H9 (cell line): ENCODE data around the gene DEUP1. TPM values are rescaled to one million over a fixed set of nuclear protein-coding genes. Genes with fewer than 3 reads are reported as not detected.

ENCODE experiments used
- DNase-seq: peaks from one replicate; pipeline ENCODE4 v3.0.0-alpha.2; 2017
- H2AFZ ChIP-seq: one replicate; pipeline ENCODE4 v1.6.1; 2013; ENCODE audit warnings: mild to moderate bottlenecking, low read length, control low read depth, moderate library complexity
- H2AK5ac ChIP-seq: 2 replicates; pipeline ENCODE4 v1.6.1; 2013; ENCODE audit warnings: low read length, control low read depth, mixed read lengths; ENCODE audit not compliant: insufficient read length
- H2BK120ac ChIP-seq: one replicate; pipeline ENCODE4 v1.6.1; 2013; ENCODE audit warnings: low read depth, mild to moderate bottlenecking, low read length, control low read depth, inconsistent platforms; ENCODE audit not compliant: poor library complexity, severe bottlenecking
- H2BK12ac ChIP-seq: 2 replicates; pipeline ENCODE4 v1.6.1; 2013; ENCODE audit warnings: low read length, control low read depth, mixed read lengths, low read depth; ENCODE audit not compliant: insufficient read length
- H2BK15ac ChIP-seq: 2 replicates; pipeline ENCODE4 v1.6.1; 2013; ENCODE audit warnings: low read depth, low read length, control low read depth
- H2BK20ac ChIP-seq: one replicate; pipeline ENCODE4 v1.6.1; 2013; ENCODE audit warnings: low read depth, mild to moderate bottlenecking, low read length, control low read depth, inconsistent platforms; ENCODE audit not compliant: poor library complexity, severe bottlenecking
- H2BK5ac ChIP-seq: 2 replicates; pipeline ENCODE4 v1.6.1; 2013; ENCODE audit warnings: low read length, control low read depth, mixed read lengths; ENCODE audit not compliant: insufficient read length
- H3K14ac ChIP-seq: 2 replicates; pipeline ENCODE4 v1.6.1; 2013; ENCODE audit warnings: low read length, control low read depth; ENCODE audit not compliant: insufficient read depth
- H3K18ac ChIP-seq: 2 replicates; pipeline ENCODE4 v1.6.1; 2013; ENCODE audit warnings: low read depth, mild to moderate bottlenecking, mixed read lengths, low read length, control low read depth; ENCODE audit not compliant: insufficient read length
- H3K23ac ChIP-seq: 2 replicates; pipeline ENCODE4 v1.6.1; 2013; ENCODE audit warnings: low read length, control low read depth, mixed read lengths, low read depth; ENCODE audit not compliant: insufficient read length
- H3K23me2 ChIP-seq: 2 replicates; pipeline ENCODE4 v1.6.1; 2013; ENCODE audit warnings: low read depth, mild to moderate bottlenecking, mixed read lengths, low read length, control low read depth; ENCODE audit not compliant: insufficient read length, poor library complexity, severe bottlenecking
- H3K27ac ChIP-seq: 2 replicates; pipeline ENCODE4 v1.5.1; 2013; ENCODE audit warnings: low read length, control low read depth, mixed read lengths, low read depth; ENCODE audit not compliant: insufficient read length
- H3K27me3 ChIP-seq: 2 replicates; pipeline ENCODE4 v1.6.1; 2013; ENCODE audit warnings: low read length, control low read depth, inconsistent platforms; ENCODE audit not compliant: insufficient read depth
- H3K4ac ChIP-seq: 2 replicates; pipeline ENCODE4 v1.6.1; 2013; ENCODE audit warnings: low read depth, mild to moderate bottlenecking, control low read depth, inconsistent platforms, low read length, moderate library complexity
- H3K4me1 ChIP-seq: 2 replicates; pipeline ENCODE4 v1.6.1; 2013; ENCODE audit warnings: low read length, control low read depth, inconsistent platforms; ENCODE audit not compliant: insufficient read depth
- H3K4me2 ChIP-seq: 2 replicates; pipeline ENCODE4 v1.6.1; 2013; ENCODE audit warnings: low read length, control low read depth, mixed read lengths; ENCODE audit not compliant: insufficient read length, insufficient read depth
- H3K56ac ChIP-seq: 2 replicates; pipeline ENCODE4 v1.6.1; 2013; ENCODE audit warnings: low read depth, mild to moderate bottlenecking, mixed read lengths, low read length, control low read depth; ENCODE audit not compliant: insufficient read length
- H3K79me1 ChIP-seq: 2 replicates; pipeline ENCODE4 v1.6.1; 2013; ENCODE audit warnings: low read depth, mild to moderate bottlenecking, moderate library complexity, low read length, control low read depth, inconsistent platforms; ENCODE audit not compliant: insufficient read depth, poor library complexity, severe bottlenecking
- H3K79me2 ChIP-seq: 2 replicates; pipeline ENCODE4 v1.6.1; 2013; ENCODE audit warnings: low read length, control low read depth, inconsistent platforms; ENCODE audit not compliant: insufficient read depth
- H3K9ac ChIP-seq: 2 replicates; pipeline ENCODE4 v1.6.1; 2013; ENCODE audit warnings: low read length, control low read depth, mixed read lengths; ENCODE audit not compliant: insufficient read length; ENCODE audit errors: extremely low read depth
- H3K9me3 ChIP-seq: one replicate; pipeline ENCODE4 v1.6.1; 2013; ENCODE audit warnings: low read depth, low read length, inconsistent platforms; ENCODE audit not compliant: control insufficient read depth
- H3T11ph ChIP-seq: one replicate; pipeline ENCODE4 v1.6.1; 2013; ENCODE audit warnings: mild to moderate bottlenecking, low read length, control low read depth, inconsistent platforms
- H4K20me1 ChIP-seq: one replicate; pipeline ENCODE4 v1.6.1; 2013; ENCODE audit not compliant: control insufficient read depth, insufficient read length, insufficient read depth
- H4K5ac ChIP-seq: 2 replicates; pipeline ENCODE4 v1.6.1; 2013; ENCODE audit warnings: low read depth, mild to moderate bottlenecking, mixed read lengths, low read length, control low read depth; ENCODE audit not compliant: insufficient read length
- H4K8ac ChIP-seq: replicated peaks from 2 replicates; pipeline ENCODE4 v1.6.1; 2013; ENCODE audit warnings: low read length, control low read depth, mixed read lengths, low read depth; ENCODE audit not compliant: insufficient read length
- H4K91ac ChIP-seq: 2 replicates; pipeline ENCODE4 v1.6.1; 2013; ENCODE audit warnings: low read depth, mild to moderate bottlenecking, moderate library complexity, mixed read lengths, low read length, control low read depth; ENCODE audit not compliant: insufficient read length
- H3K27ac Mint-ChIP-seq, 3 experiments: 2 replicates in 2 of 3; 3 replicates in 1 of 3; pipeline ENCODE4 v1.8.0; 2020 to 2021; ENCODE audit warnings: mixed read lengths in 3 of 3, mild to moderate bottlenecking in 1 of 3, moderate library complexity in 1 of 3
- H3K27me3 Mint-ChIP-seq: 2 replicates; pipeline ENCODE4 v1.8.0; 2021; ENCODE audit warnings: low read depth, mild to moderate bottlenecking, moderate library complexity, mixed read lengths
- H3K36me3 Mint-ChIP-seq, 3 experiments: 2 replicates in 2 of 3; 3 replicates in 1 of 3; pipeline ENCODE4 v1.8.0; 2020 to 2021; ENCODE audit warnings: low read depth in 3 of 3, mixed read lengths in 3 of 3; ENCODE audit not compliant: insufficient read depth in 1 of 3
- H3K4me1 Mint-ChIP-seq, 2 experiments: 2 replicates each; pipeline ENCODE4 v1.8.0; 2020; ENCODE audit warnings: mixed read lengths in 2 of 2
- H3K4me3 Mint-ChIP-seq, 2 experiments: 2 replicates in 1 of 2; 3 replicates in 1 of 2; pipeline ENCODE4 v1.8.0; 2020 to 2021; ENCODE audit warnings: mild to moderate bottlenecking in 2 of 2, mixed read lengths in 2 of 2, moderate library complexity in 1 of 2
- H3K9me3 Mint-ChIP-seq, 2 experiments: 2 replicates in 1 of 2; 3 replicates in 1 of 2; pipeline ENCODE4 v1.8.0; 2020; ENCODE audit warnings: mild to moderate bottlenecking in 2 of 2, mixed read lengths in 2 of 2, moderate library complexity in 1 of 2
- CTCF ChIP-seq: fragments of 200-600 bp; sonication (generic); conservative IDR thresholded peaks from 3 replicates; pipeline ENCODE4 v1.8.0; 2021; ENCODE audit warnings: antibody characterized with exemption, mild to moderate bottlenecking
- WGBS: extraction: QIAGEN DNeasy Blood & Tissue Kit; methylation state at CpG from one replicate; pipeline ENCODE4 v1.1.7; 2013; ENCODE audit warnings: missing lambda C conversion rate, low lambda C conversion rate, mixed read lengths; ENCODE audit not compliant: insufficient read length; ENCODE audit errors: extremely low coverage; 5-methylcytosine and 5-hydroxymethylcytosine counted together
- total RNA-seq: library from RNA; stranded (reverse); gene quantifications from 2 replicates; pipeline ENCODE4 v1.2.1, GENCODE V29; 2021

DEUP1 gene
- total RNA-seq, 1 experiment from 2014 or later: 0.22 TPM

GRCh38 chr11:93467054-93467453 lies 136.5 kb downstream of the DEUP1 start:
- H3K23me2 ChIP-seq: no peaks in the 10 kb centered on the region
- no peak overlapping the region for H3K4ac ChIP-seq
- H2AFZ ChIP-seq: no peak overlapping the region
- WGBS: no CpG with 5 or more reads among the region's 4 CpGs
- no peak overlapping the region for H4K91ac ChIP-seq
- H2BK20ac ChIP-seq: no peak overlapping the region
- H3K56ac ChIP-seq: no peak overlapping the region
- no peak overlapping the region for H4K5ac ChIP-seq
- H2BK120ac ChIP-seq: no peak overlapping the region
- Mint-ChIP-seq H3K27ac (peak overlapping the region in 2 of 3 experiments; percentile 11 to 53; a peak in 1 of 7 replicates), H3K36me3 (no peaks in the 10 kb centered on the region; a peak in 1 of 7 replicates), H3K9me3 (peaks cover 5 to 10% of the 10 kb centered on the region in 2 experiments; a peak in 3 of 5 replicates), H3K4me3 (no peak overlapping the region), H3K4me1 (peaks cover 5% of the 10 kb centered on the region in 2 experiments; a peak in 3 of 4 replicates), H3K27me3 (no peaks in the 10 kb centered on the region)
- H3T11ph ChIP-seq: no peak overlapping the region
- H2AK5ac ChIP-seq: no peak overlapping the region
- no peak overlapping the region for H3K18ac ChIP-seq
- no peak overlapping the region for H3K9ac ChIP-seq
- no peak overlapping the region for H4K8ac ChIP-seq
- H3K9me3 ChIP-seq: no peaks in the 10 kb centered on the region
- H3K14ac ChIP-seq: no peak overlapping the region; the same call in 1 of the 2 replicates
- DNase-seq: no peak
- H3K79me1 ChIP-seq: no peaks in the 10 kb centered on the region
- H2BK5ac ChIP-seq: no peak overlapping the region
- no peaks in the 10 kb centered on the region for H4K20me1 ChIP-seq
- no peaks in the 10 kb centered on the region for H3K4me1 ChIP-seq
- no peak overlapping the region for H2BK12ac ChIP-seq
- H3K4me2 ChIP-seq: no peak overlapping the region
- no peak overlapping the region for H2BK15ac ChIP-seq
- TF ChIP-seq CTCF: no peak
- no peaks in the 10 kb centered on the region for H3K27me3 ChIP-seq
- no peak overlapping the region for H3K23ac ChIP-seq
- H3K79me2 ChIP-seq: no peaks in the 10 kb centered on the region
- H3K27ac ChIP-seq: no peak overlapping the region
